HG02610 (cell line): Measurements from ENCODE around the gene MLYCD.
A peak's percentile ranks its signal among the peaks of the same experiment; 100 is the strongest.

Experiments
- ATAC-seq: cut with Tn5 transposase; IDR thresholded peaks from one replicate; pipeline ENCODE4 v1.9.1; 2021; ENCODE audit warnings: mild to moderate bottlenecking, moderate library complexity; ENCODE audit not compliant: unreplicated experiment

The MLYCD gene

GRCh38 chr16:83925095-83925905 lies 26.4 kb downstream of the MLYCD start:
- ATAC-seq: no peak

GRCh38 chr16:83925957-83926725 lies 27.2 kb downstream of the MLYCD start:
- ATAC-seq: no peak

GRCh38 chr16:83926726-83927397 lies 27.9 kb downstream of the MLYCD start:
- peak; percentile 44 for ATAC-seq

GRCh38 chr16:83928341-83929055 lies 29.6 kb downstream of the MLYCD start:
- no peak for ATAC-seq

- no peak for ATAC-seq
Measured at GRCh38 chr16:83929811-83930555, 31.1 kb downstream of the MLYCD start.

GRCh38 chr16:83930730-83931500 lies 32.0 kb downstream of the MLYCD start:
- no peak for ATAC-seq

- ATAC-seq: no peak
Measured at GRCh38 chr16:83931556-83931955, 32.6 kb downstream of the MLYCD start.

- ATAC-seq: no peak
Measured at GRCh38 chr16:83932304-83932703, 33.4 kb downstream of the MLYCD start.

- no peak for ATAC-seq
Measured at GRCh38 chr16:83932955-83933673, 34.2 kb downstream of the MLYCD start.

GRCh38 chr16:83933885-83934683 lies 35.2 kb downstream of the MLYCD start:
- no peak for ATAC-seq

GRCh38 chr16:83934684-83934977 lies 35.7 kb downstream of the MLYCD start:
- ATAC-seq: no peak

- no peak for ATAC-seq
Measured at GRCh38 chr16:83935005-83935857, 36.3 kb downstream of the MLYCD start.

GRCh38 chr16:83935858-83936255 lies 36.9 kb downstream of the MLYCD start:
- ATAC-seq: no peak

GRCh38 chr16:83936581-83937165 lies 37.8 kb downstream of the MLYCD start:
- no peak for ATAC-seq

GRCh38 chr16:83937267-83937666 lies 38.4 kb downstream of the MLYCD start:
- ATAC-seq: no peak

- no peak for ATAC-seq
Measured at GRCh38 chr16:83937922-83938885, 39.3 kb downstream of the MLYCD start.
